GM19455 (cell line): ENCODE results near the gene SECISBP2.
"Not testable (repeated sequence)": the region's sequence is repeated elsewhere in the genome, so short reads cannot be mapped to it uniquely, and the experiment has no call there.

Experiments used
- ATAC-seq: cut with Tn5 transposase; IDR thresholded peaks from one replicate; pipeline ENCODE4 v1.9.1; 2021; ENCODE audit not compliant: unreplicated experiment

SECISBP2 gene

GRCh38 chr9:89309608-89310474 is 8.5 kb upstream of the SECISBP2 start:
- ATAC-seq = no peak

- peak; percentile 91 for ATAC-seq
Observed at GRCh38 chr9:89310475-89311345, 7.6 kb upstream of the SECISBP2 start, which contains the start of gene CKS2. CKS2 (plus strand) TSS chr9:89311195; CDS start chr9:89311293, 98 bp downstream.

GRCh38 chr9:89311346-89312221 is 6.7 kb upstream of the SECISBP2 start:
- ATAC-seq = no peak

GRCh38 chr9:89312222-89312571 is 6.1 kb upstream of the SECISBP2 start:
- no peak for ATAC-seq

- no peak for ATAC-seq
Observed at GRCh38 chr9:89313842-89314241, 4.5 kb upstream of the SECISBP2 start.

GRCh38 chr9:89314955-89315354 is 3.3 kb upstream of the SECISBP2 start:
- no peak for ATAC-seq

- ATAC-seq = no peak
Observed at GRCh38 chr9:89315482-89315881, 2.8 kb upstream of the SECISBP2 start.

- no peak for ATAC-seq
Observed at GRCh38 chr9:89317282-89317681, 1.0 kb upstream of the SECISBP2 start.

GRCh38 chr9:89319015-89319905 is 960 bp downstream of the SECISBP2 start:
- ATAC-seq = no peak

GRCh38 chr9:89323390-89323789 is 5.1 kb downstream of the SECISBP2 start:
- ATAC-seq = no peak

- ATAC-seq = no peak
Observed at GRCh38 chr9:89325733-89326132, 7.4 kb downstream of the SECISBP2 start.

GRCh38 chr9:89328064-89328463 is 9.8 kb downstream of the SECISBP2 start:
- no peak for ATAC-seq

GRCh38 chr9:89329917-89330316 is 11.6 kb downstream of the SECISBP2 start:
- no peak for ATAC-seq

GRCh38 chr9:89330513-89330912 is 12.2 kb downstream of the SECISBP2 start:
- ATAC-seq = no peak

- ATAC-seq = no peak
Observed at GRCh38 chr9:89339807-89340206, 21.5 kb downstream of the SECISBP2 start.

- peak; percentile 59 for ATAC-seq
Observed at GRCh38 chr9:89340332-89340731, 22.0 kb downstream of the SECISBP2 start.

GRCh38 chr9:89342213-89342612 is 23.9 kb downstream of the SECISBP2 start:
- no peak for ATAC-seq

GRCh38 chr9:89342948-89343347 is 24.6 kb downstream of the SECISBP2 start:
- ATAC-seq = no peak

- not testable (repeated sequence) for ATAC-seq
Observed at GRCh38 chr9:89343812-89344211, 25.5 kb downstream of the SECISBP2 start.

GRCh38 chr9:89345476-89345875 is 27.2 kb downstream of the SECISBP2 start:
- no peak for ATAC-seq
